A673 (cell line): ENCODE results near the gene ABCB9. TPM values are rescaled to one million over a fixed set of nuclear protein-coding genes. Genes with fewer than 3 reads are reported as not detected.

Experiments
- BruUV-seq: library from RNA; stranded (reverse); fragments of 400-500 nt; replicated peaks from 2 replicates; lab custom pipeline; 2021; lab: Mats Ljungman, UMichigan
- CTCF ChIA-PET: fragments of 300-600 bp; sonication (Branson Sonifier 250); formaldehyde crosslinking; loops from one replicate; lab custom pipeline; 2022; ENCODE audit warnings: antibody characterized with exemption; lab: Charles Lee
- POLR2A ChIA-PET: fragments of 300-600 bp; sonication (Branson Sonifier 250); formaldehyde crosslinking; loops from one replicate; lab custom pipeline; 2022; ENCODE audit warnings: antibody characterized with exemption; ENCODE audit not compliant: low non-redundant PET; lab: Charles Lee
- DNase-seq: peaks from one replicate; pipeline ENCODE4 v3.0.0-alpha.2; 2015; ENCODE audit warnings: low spot score
- H3K27ac ChIP-seq: fragments of 200-600 bp; sonication (generic); 2 replicates; pipeline ENCODE4 v1.5.1; 2016; ENCODE audit warnings: mixed run types, low read depth, mild to moderate bottlenecking, mixed read lengths, antibody characterized with exemption, low read length; ENCODE audit not compliant: poor library complexity, severe bottlenecking
- H3K27me3 ChIP-seq: fragments of 200-600 bp; sonication (generic); replicated peaks from 2 replicates; pipeline ENCODE4 v1.6.1; 2017; ENCODE audit warnings: mixed run types, low read depth, mild to moderate bottlenecking, mixed read lengths, antibody characterized with exemption, low read length; ENCODE audit not compliant: insufficient read depth, poor library complexity
- H3K36me3 ChIP-seq: fragments of 200-600 bp; sonication (generic); 2 replicates; pipeline ENCODE4 v1.6.1; 2016; ENCODE audit warnings: mixed run types, mild to moderate bottlenecking, mixed read lengths, antibody characterized with exemption, low read length; ENCODE audit not compliant: insufficient read depth, poor library complexity, severe bottlenecking
- H3K4me1 ChIP-seq: fragments of 200-600 bp; sonication (generic); 2 replicates; pipeline ENCODE4 v1.6.1; 2017; ENCODE audit warnings: mixed run types, mild to moderate bottlenecking, mixed read lengths, antibody characterized with exemption, low read length; ENCODE audit not compliant: insufficient read depth, poor library complexity, severe bottlenecking
- H3K4me3 ChIP-seq: fragments of 200-600 bp; sonication (generic); 2 replicates; pipeline ENCODE4 v1.5.1; 2016; ENCODE audit warnings: low read depth, mixed run types, mild to moderate bottlenecking, mixed read lengths, low read length; ENCODE audit not compliant: poor library complexity, severe bottlenecking
- H3K9me3 ChIP-seq: fragments of 200-600 bp; sonication (generic); 2 replicates; pipeline ENCODE4 v1.6.1; 2016; ENCODE audit warnings: mixed run types, low read depth, mild to moderate bottlenecking, mixed read lengths, antibody characterized with exemption, low read length; ENCODE audit not compliant: poor library complexity, severe bottlenecking
- EZH2 ChIP-seq: fragments of 200-600 bp; sonication (generic); IDR thresholded peaks from 2 replicates; pipeline ENCODE4 v1.6.1; 2017; ENCODE audit warnings: borderline replicate concordance, low read depth, mild to moderate bottlenecking, mixed read lengths, antibody characterized with exemption, low read length; ENCODE audit not compliant: poor library complexity, severe bottlenecking
- intact Hi-C: fragments of 100-400 bp; cut with micrococcal nuclease; formaldehyde crosslinking; loops from one replicate; pipeline ENCODE4 v1.10.0; 2022; ENCODE audit not compliant: unreplicated experiment
- total RNA-seq: library from RNA; stranded (reverse); gene quantifications from 2 replicates; pipeline ENCODE4 v1.2.3, GENCODE V29; 2021
- TF ChIP-seq, protein P1 (sequence below): fragments of 300-800, 200-600 bp; sonication (generic); conservative IDR thresholded peaks from 2 replicates; pipeline ENCODE4 v1.5.1; 2017; ENCODE audit warnings: low read depth, mild to moderate bottlenecking, antibody characterized with exemption, low read length, moderate library complexity, mixed read lengths

The ABCB9 gene
- total RNA-seq, 1 experiment from 2014 or later, result 8.9 TPM

DNA sequence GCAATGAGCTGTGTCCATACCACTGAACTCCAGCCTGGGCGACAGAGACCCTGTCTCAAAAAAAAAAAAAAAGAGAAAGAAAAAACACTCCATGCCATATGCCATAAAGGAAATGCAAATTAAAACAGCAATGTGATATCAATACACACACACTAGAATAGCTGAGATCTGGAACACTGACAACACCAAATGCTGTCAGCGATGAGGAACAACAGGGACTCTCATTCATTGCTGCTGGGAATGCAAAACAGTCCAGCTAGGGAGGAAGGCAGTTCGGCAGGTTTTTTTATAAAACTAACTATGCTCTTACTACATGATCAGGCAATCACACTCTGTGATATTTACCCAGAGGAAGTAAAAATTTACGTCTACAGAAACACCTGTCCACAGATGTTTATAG, 3.4 kb upstream of the ABCB9 start:
- POLR2A ChIA-PET, result no interaction called here
- intact Hi-C loops, result loop anchor here (5.0 kb wide), 1 partner anchor 263 kb away; the partner anchor contains the start of genes MPHOSPH9 and MTRFR
- DNase-seq, result no peak

DNA sequence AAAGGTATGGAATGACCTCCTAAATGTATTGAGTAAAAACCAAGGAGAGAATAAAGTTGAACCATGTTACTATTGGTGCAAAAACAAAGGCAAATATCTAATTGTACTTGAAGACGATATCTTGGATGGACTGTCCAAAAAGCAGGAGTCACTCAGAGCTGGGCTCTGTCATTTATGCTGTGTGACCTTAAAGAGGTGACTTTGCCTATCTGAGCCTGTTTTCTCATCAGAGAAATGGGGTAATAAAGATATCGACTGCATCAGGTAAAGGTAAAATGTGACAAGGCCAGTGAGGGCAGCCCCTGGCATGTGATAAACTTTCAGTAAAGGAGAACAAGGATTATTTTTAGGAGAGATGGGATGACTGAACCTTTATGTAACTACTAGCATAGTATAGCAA, 1.8 kb upstream of the ABCB9 start:
- ChIA-PET POLR2A (interaction anchor here (0.7 kb wide), 2 partner anchors 165 to 1698 kb away, joined by 6 read pairs; no protein-coding TSS in a partner anchor), CTCF (interaction anchor here (0.7 kb wide), 1 partner anchor 172 kb away, joined by 6 read pairs; no protein-coding TSS in a partner anchor)
- TF ChIP-seq, protein P1, sequence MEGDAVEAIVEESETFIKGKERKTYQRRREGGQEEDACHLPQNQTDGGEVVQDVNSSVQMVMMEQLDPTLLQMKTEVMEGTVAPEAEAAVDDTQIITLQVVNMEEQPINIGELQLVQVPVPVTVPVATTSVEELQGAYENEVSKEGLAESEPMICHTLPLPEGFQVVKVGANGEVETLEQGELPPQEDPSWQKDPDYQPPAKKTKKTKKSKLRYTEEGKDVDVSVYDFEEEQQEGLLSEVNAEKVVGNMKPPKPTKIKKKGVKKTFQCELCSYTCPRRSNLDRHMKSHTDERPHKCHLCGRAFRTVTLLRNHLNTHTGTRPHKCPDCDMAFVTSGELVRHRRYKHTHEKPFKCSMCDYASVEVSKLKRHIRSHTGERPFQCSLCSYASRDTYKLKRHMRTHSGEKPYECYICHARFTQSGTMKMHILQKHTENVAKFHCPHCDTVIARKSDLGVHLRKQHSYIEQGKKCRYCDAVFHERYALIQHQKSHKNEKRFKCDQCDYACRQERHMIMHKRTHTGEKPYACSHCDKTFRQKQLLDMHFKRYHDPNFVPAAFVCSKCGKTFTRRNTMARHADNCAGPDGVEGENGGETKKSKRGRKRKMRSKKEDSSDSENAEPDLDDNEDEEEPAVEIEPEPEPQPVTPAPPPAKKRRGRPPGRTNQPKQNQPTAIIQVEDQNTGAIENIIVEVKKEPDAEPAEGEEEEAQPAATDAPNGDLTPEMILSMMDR, result no peak
- no peak for TF ChIP-seq EZH2
- Histone ChIP-seq H3K36me3 (no peaks in the 10 kb centered on the region), H3K9me3 (no peaks in the 10 kb centered on the region), H3K4me3 (no peak overlapping the region), H3K4me1 (peaks cover 12% of the 10 kb centered on the region), H3K27ac (no peak overlapping the region), H3K27me3 (no peaks in the 10 kb centered on the region)
- no TSS peak for BruUV-seq
- intact Hi-C loops, result loop anchor here (5.0 kb wide), 1 partner anchor 264 kb away; the partner anchor contains the start of genes MPHOSPH9 and MTRFR
- no peak for DNase-seq

More for the DNA sequence above, 3.4 kb upstream of the ABCB9 start:
- BruUV-seq, result no TSS peak
- H3K9me3 ChIP-seq, result no peaks in the 10 kb centered on the region
- no peak overlapping the region for H3K4me3 ChIP-seq
- no peaks in the 10 kb centered on the region for H3K27me3 ChIP-seq
- CTCF ChIA-PET, result no interaction called here
- TF ChIP-seq, protein P1, result no peak
- TF ChIP-seq EZH2, result no peak
- peaks cover 8% of the 10 kb centered on the region for H3K4me1 ChIP-seq
- no peaks in the 10 kb centered on the region for H3K36me3 ChIP-seq
- H3K27ac ChIP-seq, result no peak overlapping the region

DNA sequence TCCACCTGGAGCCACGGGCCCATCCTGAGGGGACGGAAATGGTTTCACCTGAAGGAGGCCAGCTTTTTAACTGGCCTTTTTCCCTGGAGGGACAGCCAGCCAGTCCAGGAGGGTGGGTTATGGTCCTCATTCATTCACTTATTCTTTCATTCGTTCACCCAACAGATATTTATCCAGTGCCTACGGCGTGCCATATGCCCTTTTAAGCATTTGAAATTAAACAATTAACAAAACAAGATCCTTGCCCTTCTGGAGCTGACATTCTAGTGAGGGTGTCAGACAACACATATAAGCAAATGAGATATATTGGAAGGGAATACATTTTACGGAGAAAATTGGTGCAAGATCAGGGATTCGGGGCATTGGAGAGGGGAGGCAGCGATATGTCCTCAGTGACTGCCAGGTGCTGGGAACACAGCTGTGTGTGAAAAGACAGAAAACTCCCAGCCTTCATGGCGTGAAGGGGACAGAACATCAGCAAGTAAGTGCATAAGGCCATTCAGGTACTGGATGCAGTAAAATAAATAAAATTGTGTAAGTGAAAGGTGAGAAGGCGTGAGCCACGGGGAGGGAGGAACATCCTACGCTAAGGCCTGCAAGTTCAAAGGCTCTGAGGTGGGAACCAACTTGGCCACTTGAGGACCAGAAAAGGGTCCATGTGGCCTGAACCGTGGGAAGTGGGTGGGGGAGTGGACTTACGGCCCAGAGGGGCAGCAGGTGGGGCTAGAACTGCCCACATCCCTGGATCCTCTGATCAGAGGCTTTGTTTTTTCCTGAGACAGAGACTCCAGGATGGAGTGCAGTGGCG, 684 bp upstream of the ABCB9 start:
- intact Hi-C loops, result loop anchor here (5.0 kb wide), 1 partner anchor 265 kb away; the partner anchor contains the start of genes MPHOSPH9 and MTRFR
- Histone ChIP-seq H3K4me3 (no peak overlapping the region), H3K36me3 (no peaks in the 10 kb centered on the region), H3K4me1 (peaks cover 12% of the 10 kb centered on the region), H3K27me3 (no peaks in the 10 kb centered on the region), H3K27ac (no peak overlapping the region), H3K9me3 (no peaks in the 10 kb centered on the region)
- BruUV-seq, result no TSS peak
- TF ChIP-seq, protein P1, result no peak
- TF ChIP-seq EZH2, result no peak
- POLR2A ChIA-PET, result interaction anchor here (0.6 to 0.7 kb wide), 2 partner anchors 164 to 1156 kb away, joined by 4 to 6 read pairs; no protein-coding TSS in a partner anchor
- CTCF ChIA-PET, result interaction anchor here (0.5 kb wide), 1 partner anchor 568 kb away, joined by 4 read pairs; no protein-coding TSS in a partner anchor
- no peak for DNase-seq
